HG02610 (cell line): Measurements from ENCODE around the gene CDC42EP1.
A peak's percentile ranks its signal among the peaks of the same experiment; 100 is the strongest.
"Not testable (repeated sequence)": the region's sequence is repeated elsewhere in the genome, so short reads cannot be mapped to it uniquely, and the experiment has no call there.

Experiments
- ATAC-seq: cut with Tn5 transposase; IDR thresholded peaks from one replicate; pipeline ENCODE4 v1.9.1; 2021; ENCODE audit warnings: mild to moderate bottlenecking, moderate library complexity; ENCODE audit not compliant: unreplicated experiment

Gene CDC42EP1

GRCh38 chr22:37533995-37534394 lies 26.3 kb upstream of the CDC42EP1 start:
- no peak for ATAC-seq

- ATAC-seq: no peak
Observed at GRCh38 chr22:37534445-37534844, 25.8 kb upstream of the CDC42EP1 start.

- ATAC-seq: no peak
Observed at GRCh38 chr22:37535159-37535558, 25.1 kb upstream of the CDC42EP1 start.

GRCh38 chr22:37538590-37539357 lies 21.5 kb upstream of the CDC42EP1 start:
- ATAC-seq: peak; percentile 68

- not testable (repeated sequence) for ATAC-seq
Observed at GRCh38 chr22:37539790-37540189, 20.5 kb upstream of the CDC42EP1 start.

- ATAC-seq: not testable (repeated sequence)
Observed at GRCh38 chr22:37542416-37542815, 17.9 kb upstream of the CDC42EP1 start.

GRCh38 chr22:37542959-37543358 lies 17.3 kb upstream of the CDC42EP1 start:
- no peak for ATAC-seq

GRCh38 chr22:37544955-37545702 lies 15.2 kb upstream of the CDC42EP1 start:
- ATAC-seq: no peak

- ATAC-seq: no peak
Observed at GRCh38 chr22:37545703-37546436, 14.4 kb upstream of the CDC42EP1 start.

GRCh38 chr22:37546437-37547250 lies 13.6 kb upstream of the CDC42EP1 start:
- ATAC-seq: no peak

- no peak for ATAC-seq
Observed at GRCh38 chr22:37547251-37547741, 13.0 kb upstream of the CDC42EP1 start.

- no peak for ATAC-seq
Observed at GRCh38 chr22:37549704-37550059, 10.6 kb upstream of the CDC42EP1 start.

- ATAC-seq: not testable (repeated sequence)
Observed at GRCh38 chr22:37550921-37551320, 9.4 kb upstream of the CDC42EP1 start.

- no peak for ATAC-seq
Observed at GRCh38 chr22:37551981-37552380, 8.3 kb upstream of the CDC42EP1 start.

- no peak for ATAC-seq
Observed at GRCh38 chr22:37552524-37553163, 7.6 kb upstream of the CDC42EP1 start.

- no peak for ATAC-seq
Observed at GRCh38 chr22:37553725-37554124, 6.6 kb upstream of the CDC42EP1 start.

- ATAC-seq: no peak
Observed at GRCh38 chr22:37555029-37555428, 5.3 kb upstream of the CDC42EP1 start.

- no peak for ATAC-seq
Observed at GRCh38 chr22:37556710-37557109, 3.6 kb upstream of the CDC42EP1 start.

GRCh38 chr22:37557321-37558001 lies 2.8 kb upstream of the CDC42EP1 start:
- no peak for ATAC-seq

GRCh38 chr22:37558815-37559214 lies 1.5 kb upstream of the CDC42EP1 start:
- no peak for ATAC-seq
